IPS-20b (cell line): ENCODE measurements around the gene AFDN.

ENCODE experiments used
- H3K27ac ChIP-seq: one replicate; pipeline ENCODE4 v1.5.1; 2013; ENCODE audit warnings: low read length
- H3K27me3 ChIP-seq: 2 replicates; pipeline ENCODE4 v1.6.1; 2013; ENCODE audit warnings: mild to moderate bottlenecking, low read length, inconsistent platforms; ENCODE audit not compliant: insufficient read depth
- H3K36me3 ChIP-seq: 2 replicates; pipeline ENCODE4 v1.6.1; 2013; ENCODE audit warnings: low read depth, mild to moderate bottlenecking, inconsistent platforms, low read length, moderate library complexity; ENCODE audit not compliant: insufficient read depth
- H3K4me1 ChIP-seq: 2 replicates; pipeline ENCODE4 v1.6.1; 2013; ENCODE audit warnings: mild to moderate bottlenecking, control low read depth, inconsistent platforms, low read length, moderate library complexity; ENCODE audit not compliant: insufficient read depth
- H3K4me3 ChIP-seq: 2 replicates; pipeline ENCODE4 v1.5.1; 2013; ENCODE audit warnings: mild to moderate bottlenecking, low read length, inconsistent platforms
- H3K9ac ChIP-seq: 2 replicates; pipeline ENCODE4 v1.6.1; 2013; ENCODE audit warnings: low read depth, mild to moderate bottlenecking, inconsistent platforms, low read length, moderate library complexity
- H3K9me3 ChIP-seq: 2 replicates; pipeline ENCODE4 v1.6.1; 2013; ENCODE audit warnings: mild to moderate bottlenecking, low read depth, low read length, inconsistent platforms; ENCODE audit not compliant: insufficient read depth

AFDN gene

DNA sequence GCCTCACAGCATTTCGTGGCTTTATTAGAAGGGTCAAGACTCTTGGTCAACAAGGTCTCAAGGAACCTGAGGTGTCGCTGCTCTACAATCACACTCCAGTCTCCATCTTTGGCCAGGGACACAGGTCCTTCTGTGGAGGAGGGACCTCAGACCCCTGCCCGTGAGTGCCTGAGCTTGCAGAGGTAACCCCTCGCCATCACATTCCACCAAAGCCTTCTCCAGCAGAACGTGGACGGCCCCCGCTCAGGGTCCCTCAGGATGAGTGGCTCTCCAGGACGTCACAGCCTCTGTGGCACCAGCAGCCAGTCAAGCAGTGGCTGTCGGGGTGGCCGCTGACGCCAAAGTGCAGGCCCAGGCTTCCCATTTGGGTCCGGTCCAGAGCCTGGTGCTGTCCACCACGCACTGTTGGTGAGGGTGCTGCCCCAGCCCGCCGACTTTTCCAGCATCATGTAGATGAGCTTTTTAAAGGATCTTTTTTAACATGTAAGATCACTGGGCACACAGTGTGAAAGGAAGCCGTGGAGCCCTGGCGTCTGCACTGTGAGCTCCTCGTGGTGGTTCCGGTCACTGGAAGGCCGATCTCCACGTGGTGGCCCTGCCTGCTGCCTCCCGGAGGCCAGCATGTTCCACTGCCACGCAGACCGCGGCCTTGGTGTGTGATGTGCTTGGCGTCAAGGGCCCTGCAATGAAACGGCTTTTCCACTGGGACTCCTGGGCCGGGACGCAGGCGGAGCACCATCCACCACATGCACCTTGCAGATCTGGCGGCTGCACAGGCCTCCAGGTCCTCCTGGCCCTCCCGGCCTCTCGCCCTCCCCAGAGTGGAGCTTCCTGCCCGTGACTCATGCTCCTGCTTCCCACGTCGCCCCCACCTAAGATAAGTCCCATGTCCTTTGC is 162.5 kb downstream of the AFDN start:
- no peaks in the 10 kb centered on the region for H3K27me3 ChIP-seq
- peaks cover under 1% of the 10 kb centered on the region; the same call in 1 of the 2 replicates for H3K9me3 ChIP-seq
- no peaks in the 10 kb centered on the region for H3K4me1 ChIP-seq
- no peak overlapping the region for H3K9ac ChIP-seq
- no peak overlapping the region for H3K4me3 ChIP-seq
- H3K36me3 ChIP-seq, result no peaks in the 10 kb centered on the region
- H3K27ac ChIP-seq, result no peak overlapping the region

DNA sequence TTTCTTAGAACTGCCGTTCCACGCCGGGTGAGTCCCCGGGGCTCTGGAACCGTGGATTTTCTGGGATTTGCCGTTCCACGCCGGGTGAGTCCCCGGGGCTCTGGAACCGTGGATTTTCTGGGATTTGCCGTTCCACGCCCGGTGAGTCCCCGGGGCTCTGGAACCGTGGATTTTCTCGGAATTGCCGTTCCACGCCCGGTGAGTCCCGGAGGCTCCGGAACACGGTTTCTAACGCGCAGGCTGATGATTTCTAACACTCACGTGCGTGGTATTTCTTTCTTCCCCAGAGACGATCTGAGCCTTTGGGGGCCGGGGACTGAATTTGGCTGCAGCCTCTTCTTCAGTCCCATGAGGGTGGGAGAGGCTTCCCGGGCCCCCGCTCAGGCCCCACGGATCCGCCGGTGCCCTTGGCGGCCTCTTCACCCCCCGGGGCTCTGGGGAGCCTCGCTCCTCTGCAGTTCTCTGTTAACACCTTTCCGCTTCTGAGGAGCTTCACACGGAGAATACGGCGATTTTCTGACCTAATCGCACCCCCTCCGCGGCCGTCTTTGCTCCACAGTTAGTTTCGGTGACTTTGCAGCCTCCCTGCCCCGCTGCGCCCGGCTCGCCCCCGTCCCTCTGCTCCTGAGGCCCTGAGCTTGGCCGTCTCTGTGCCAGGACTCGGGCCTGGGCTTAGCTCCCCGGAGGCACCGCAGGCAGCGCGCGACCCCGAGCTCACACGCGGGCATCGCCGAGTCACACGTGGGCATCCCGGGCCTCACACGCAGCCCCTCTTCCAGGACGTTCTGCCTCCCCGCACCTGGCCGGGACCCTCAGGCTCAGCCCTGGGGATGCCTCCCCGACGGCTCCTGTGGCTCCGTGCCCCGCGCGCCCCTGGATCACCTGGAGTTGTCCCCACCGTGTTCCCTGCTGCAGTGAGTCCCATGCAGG is 163.6 kb downstream of the AFDN start:
- no peak overlapping the region for H3K9ac ChIP-seq
- H3K36me3 ChIP-seq, result no peaks in the 10 kb centered on the region
- H3K4me1 ChIP-seq, result no peaks in the 10 kb centered on the region
- H3K4me3 ChIP-seq, result no peak overlapping the region
- H3K9me3 ChIP-seq, result no peaks in the 10 kb centered on the region; the same call in 1 of the 2 replicates
- no peaks in the 10 kb centered on the region for H3K27me3 ChIP-seq
- H3K27ac ChIP-seq, result no peak overlapping the region

DNA sequence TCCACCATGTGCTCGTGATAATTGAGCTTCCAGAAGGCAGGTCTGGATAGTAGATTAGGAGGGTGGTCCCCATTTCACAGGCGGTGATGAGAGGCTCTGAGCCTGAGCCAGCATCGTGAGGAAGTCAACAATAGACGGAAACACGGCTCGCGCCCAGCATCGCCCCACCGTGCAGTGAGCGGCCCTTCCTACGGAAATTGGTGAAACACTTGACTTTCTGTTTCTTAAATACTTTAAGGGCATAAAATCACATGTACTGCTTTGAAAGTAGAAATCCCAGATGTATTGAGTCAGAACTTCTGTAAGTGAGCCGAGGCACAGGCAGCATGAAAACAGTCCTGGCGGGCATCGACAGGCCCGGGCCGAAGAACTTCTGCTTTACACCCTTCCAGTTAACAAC is 166.5 kb downstream of the AFDN start:
- Histone ChIP-seq H3K4me3 (no peak overlapping the region), H3K9ac (no peak overlapping the region), H3K4me1 (no peaks in the 10 kb centered on the region), H3K9me3 (no peaks in the 10 kb centered on the region), H3K27ac (no peak overlapping the region), H3K36me3 (no peaks in the 10 kb centered on the region), H3K27me3 (no peaks in the 10 kb centered on the region)

DNA sequence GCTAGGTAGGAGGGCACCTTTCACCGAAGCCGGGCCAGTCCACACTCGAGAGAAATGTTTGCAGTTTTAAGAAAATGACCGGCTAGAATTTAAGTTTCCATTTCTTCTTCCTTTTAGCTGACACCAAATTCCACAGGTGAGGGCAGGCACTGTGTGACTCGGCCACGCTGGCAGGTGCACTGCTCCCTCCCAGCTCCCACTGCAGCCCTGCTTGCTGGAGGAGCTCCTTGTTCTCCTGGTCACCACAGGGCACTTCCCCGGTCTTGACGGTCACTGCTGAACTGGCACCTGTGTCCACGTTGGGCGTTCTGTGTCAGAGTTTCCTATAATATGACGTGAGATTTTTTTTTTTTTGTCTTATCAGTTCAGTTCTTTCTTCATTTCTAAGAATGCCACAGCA is 167.1 kb downstream of the AFDN start:
- H3K9ac ChIP-seq, result no peak overlapping the region

DNA sequence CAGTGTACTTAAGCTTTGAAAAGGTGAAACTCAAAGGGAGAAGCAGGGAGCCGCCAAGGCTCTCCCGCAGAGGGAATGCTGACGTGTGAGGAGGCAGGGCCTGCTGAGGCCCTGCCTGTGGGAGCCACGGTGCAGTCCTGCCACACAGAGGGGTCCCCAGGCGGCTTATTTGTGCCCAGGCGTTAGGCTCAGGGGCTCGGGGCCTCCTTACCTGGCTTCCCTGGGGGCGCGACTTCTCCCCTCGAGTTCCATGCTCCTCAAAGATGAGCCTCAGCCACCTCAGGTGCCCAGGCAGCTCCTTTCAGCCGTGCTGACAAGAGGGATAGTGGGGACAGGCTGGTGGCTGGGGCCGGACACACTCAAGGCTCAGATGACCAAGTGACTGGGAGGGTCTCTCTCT is 168.6 kb downstream of the AFDN start:
- H3K9me3 ChIP-seq, result no peaks in the 10 kb centered on the region
- no peaks in the 10 kb centered on the region for H3K36me3 ChIP-seq
- no peaks in the 10 kb centered on the region for H3K4me1 ChIP-seq
- no peak overlapping the region for H3K9ac ChIP-seq
- no peak overlapping the region for H3K27ac ChIP-seq
- no peak overlapping the region for H3K4me3 ChIP-seq
- H3K27me3 ChIP-seq, result no peaks in the 10 kb centered on the region

More for the DNA sequence above, 167.1 kb downstream of the AFDN start:
- no peaks in the 10 kb centered on the region for H3K4me1 ChIP-seq
- H3K27me3 ChIP-seq, result no peaks in the 10 kb centered on the region
- H3K9me3 ChIP-seq, result no peaks in the 10 kb centered on the region
- H3K36me3 ChIP-seq, result no peaks in the 10 kb centered on the region
- H3K27ac ChIP-seq, result no peak overlapping the region
- H3K4me3 ChIP-seq, result no peak overlapping the region

DNA sequence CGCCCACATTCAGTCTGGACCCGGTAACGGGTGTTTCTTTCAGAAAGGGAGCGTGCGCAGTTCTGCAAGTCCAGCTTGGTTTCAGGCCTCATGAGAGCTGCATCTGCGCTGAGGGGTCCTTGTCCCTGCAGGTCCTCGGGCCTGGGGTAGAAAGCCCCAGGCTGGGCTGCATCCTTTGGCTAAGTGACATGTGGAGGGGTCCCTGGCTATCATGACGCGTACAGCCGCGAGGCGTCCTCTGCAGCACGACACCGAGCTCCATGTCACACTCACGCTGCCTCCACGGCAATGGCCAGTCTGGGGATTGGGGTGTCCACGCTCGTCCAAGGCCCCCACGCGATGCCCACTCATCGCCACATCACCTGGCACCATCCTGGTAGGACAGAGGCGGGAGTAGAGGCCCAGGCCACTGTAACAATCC is 169.0 kb downstream of the AFDN start:
- Histone ChIP-seq H3K9me3 (no peaks in the 10 kb centered on the region), H3K4me1 (no peaks in the 10 kb centered on the region), H3K36me3 (no peaks in the 10 kb centered on the region), H3K4me3 (no peak overlapping the region), H3K27me3 (no peaks in the 10 kb centered on the region), H3K9ac (no peak overlapping the region), H3K27ac (no peak overlapping the region)

DNA sequence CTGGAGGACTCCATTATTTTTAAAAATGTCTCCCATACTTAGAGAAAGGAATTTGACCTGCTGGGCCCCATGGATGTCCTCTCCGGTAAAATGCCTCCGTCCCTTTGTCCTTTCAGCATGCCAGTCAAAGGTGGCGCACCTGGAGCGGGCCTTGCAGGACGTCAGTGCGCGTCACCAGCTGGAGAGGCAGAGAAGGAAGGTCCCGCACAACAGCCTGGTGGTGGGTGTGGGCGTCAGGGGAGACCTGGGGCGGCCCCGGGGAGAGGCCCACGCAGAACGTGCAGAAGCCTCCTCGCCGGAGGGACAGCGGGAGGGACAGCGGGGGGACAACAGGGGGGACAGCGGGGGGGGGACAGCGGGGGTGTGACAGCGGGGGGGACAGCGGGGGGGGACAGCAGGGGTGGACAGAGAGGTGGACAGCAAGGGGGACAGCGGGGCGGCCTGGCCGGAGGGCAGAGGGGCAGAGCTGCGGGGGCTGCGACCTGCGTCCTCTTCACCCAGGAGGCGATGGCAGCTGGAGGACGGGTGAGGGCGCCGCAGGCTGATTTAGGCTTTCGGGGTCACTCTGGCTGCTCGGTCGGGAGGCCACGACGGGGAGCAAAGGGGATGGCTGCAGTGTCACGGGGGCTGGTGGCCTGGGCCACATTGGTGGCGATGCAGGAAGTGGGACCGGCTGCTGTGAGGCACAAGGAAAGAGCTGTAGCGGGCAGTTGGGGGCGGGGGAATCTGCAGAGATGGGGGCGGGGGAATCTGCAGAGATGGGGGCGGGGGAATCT is 169.9 kb downstream of the AFDN start:
- H3K27me3 ChIP-seq, result no peaks in the 10 kb centered on the region
- no peak overlapping the region for H3K9ac ChIP-seq
- no peaks in the 10 kb centered on the region for H3K4me1 ChIP-seq
- H3K4me3 ChIP-seq, result no peak overlapping the region
- no peaks in the 10 kb centered on the region for H3K36me3 ChIP-seq
- H3K27ac ChIP-seq, result no peak overlapping the region
- H3K9me3 ChIP-seq, result no peaks in the 10 kb centered on the region

DNA sequence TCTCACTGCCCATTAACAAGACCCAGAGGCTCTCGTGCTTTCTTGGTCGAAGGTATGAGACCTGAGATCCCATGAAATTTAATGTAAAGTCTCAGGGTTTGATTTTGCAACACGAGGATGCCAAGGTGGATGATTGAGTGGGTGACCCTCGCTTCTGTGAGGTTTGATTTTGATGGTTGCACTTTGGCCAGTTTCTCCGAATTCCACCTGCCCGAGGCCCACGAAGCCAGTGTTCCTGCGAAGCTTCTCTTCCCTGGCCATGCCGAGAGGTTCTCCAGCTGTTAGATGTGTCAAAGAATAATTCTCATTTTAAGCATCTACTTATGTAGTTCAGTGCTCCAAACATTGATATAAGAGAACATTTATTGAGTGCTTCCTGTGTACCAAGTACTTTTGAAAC is 170.9 kb downstream of the AFDN start, which contains the start of gene KIF25:
KIF25 (plus strand) TSS at position 30 of the 400 bp plus-strand sequence. CDS start 31,915 bp downstream, outside the sequence.
- no peak within 1 kb of the TSS for H3K27ac ChIP-seq
- no peak within 1 kb of the TSS for H3K9ac ChIP-seq
- no peaks in the 10 kb centered on the region for H3K36me3 ChIP-seq
- no peak within 1 kb of the TSS for H3K4me3 ChIP-seq
- H3K4me1 ChIP-seq, result no peaks in the 10 kb centered on the region
- H3K9me3 ChIP-seq, result no peaks in the 10 kb centered on the region
- no peaks in the 10 kb centered on the region for H3K27me3 ChIP-seq

DNA sequence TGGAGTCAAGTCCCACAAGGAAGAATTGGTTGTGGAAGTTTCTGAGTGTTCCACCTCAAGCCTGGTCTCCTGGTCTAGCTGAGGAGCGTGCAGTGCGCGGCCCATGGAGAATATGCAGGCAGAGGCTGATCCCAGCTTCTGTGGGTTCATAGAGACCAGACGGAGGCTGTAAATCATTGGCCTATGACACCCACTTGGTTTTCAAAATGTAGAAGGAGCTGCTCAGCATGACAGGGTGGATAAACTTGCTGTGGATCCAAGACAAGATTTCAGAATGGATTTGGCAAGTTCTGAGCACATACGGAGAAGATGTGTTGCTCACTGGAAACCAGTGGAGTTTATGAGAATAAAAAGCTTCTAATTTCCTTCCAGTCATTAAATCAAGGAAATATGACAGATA is 171.5 kb downstream of the AFDN start:
- H3K36me3 ChIP-seq, result no peaks in the 10 kb centered on the region
- no peak overlapping the region for H3K9ac ChIP-seq
- no peak overlapping the region for H3K27ac ChIP-seq
- no peaks in the 10 kb centered on the region for H3K9me3 ChIP-seq
- H3K4me3 ChIP-seq, result no peak overlapping the region
- H3K4me1 ChIP-seq, result no peaks in the 10 kb centered on the region
- no peaks in the 10 kb centered on the region for H3K27me3 ChIP-seq

DNA sequence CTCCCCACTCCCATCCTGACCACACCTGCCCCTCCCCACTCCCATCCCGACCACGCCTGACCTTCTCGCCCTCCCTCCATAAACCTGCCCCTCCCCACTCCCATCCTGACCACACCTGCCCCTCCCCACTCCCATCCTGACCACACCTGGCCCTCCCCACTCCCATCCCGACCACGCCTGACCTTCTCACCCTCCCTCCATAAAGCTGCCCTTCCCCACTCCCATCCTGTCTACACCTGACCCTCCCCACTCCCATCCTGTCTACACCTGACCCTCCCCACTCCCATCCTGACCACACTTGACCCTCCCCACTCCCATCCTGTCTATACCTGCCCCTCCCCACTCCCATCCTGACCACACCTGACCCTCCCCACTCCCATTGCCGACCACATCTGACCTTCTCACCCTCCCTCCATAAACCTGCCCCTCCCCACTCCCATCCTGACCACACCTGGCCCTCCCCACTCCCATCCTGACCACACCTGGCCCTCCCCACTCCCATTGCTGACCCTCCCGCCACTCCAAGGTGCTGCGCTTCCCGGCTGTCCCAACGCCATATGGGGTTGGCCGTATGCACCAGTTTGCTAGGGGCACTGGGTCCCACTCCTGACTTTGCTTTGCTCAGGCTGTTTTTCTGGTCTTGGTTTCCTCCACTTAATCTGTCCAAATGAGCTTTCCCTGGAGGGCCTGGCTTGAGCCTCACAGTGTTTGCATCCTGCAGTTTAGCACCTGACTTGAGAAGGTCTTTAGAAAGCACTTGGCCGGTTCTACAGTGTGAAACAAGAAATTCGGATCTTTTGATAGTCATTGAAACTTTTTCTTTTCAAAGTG is 173.7 kb downstream of the AFDN start:
- Histone ChIP-seq H3K27me3 (no peaks in the 10 kb centered on the region), H3K4me1 (no peaks in the 10 kb centered on the region), H3K4me3 (no peak overlapping the region), H3K9ac (no peak overlapping the region), H3K36me3 (no peaks in the 10 kb centered on the region), H3K27ac (no peak overlapping the region), H3K9me3 (no peaks in the 10 kb centered on the region)

DNA sequence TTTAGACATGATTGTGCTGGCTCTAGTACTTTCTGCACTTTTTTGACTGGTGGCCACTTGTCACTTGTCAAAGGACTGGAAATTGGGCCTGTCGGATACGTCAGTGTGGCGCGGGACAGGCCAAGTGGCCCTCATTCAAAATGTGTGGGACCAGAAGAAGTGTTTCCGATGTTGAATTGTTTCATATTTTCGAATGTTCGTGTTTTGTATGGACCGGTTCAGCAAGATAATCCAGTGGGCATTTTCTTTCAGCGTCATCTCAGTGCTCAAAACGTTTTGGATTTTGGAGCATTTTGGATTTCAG is 174.3 kb downstream of the AFDN start:
- Histone ChIP-seq H3K9ac (no peak overlapping the region), H3K27me3 (no peaks in the 10 kb centered on the region), H3K36me3 (no peaks in the 10 kb centered on the region), H3K27ac (no peak overlapping the region), H3K4me3 (no peak overlapping the region), H3K4me1 (no peaks in the 10 kb centered on the region), H3K9me3 (no peaks in the 10 kb centered on the region)
